NCI-H510A (cell line): ENCODE measurements around the gene DPH7.
A peak's percentile ranks its signal among the peaks of the same experiment; 100 is the strongest.
"Not testable (repeated sequence)": the region's sequence is repeated elsewhere in the genome, so short reads cannot be mapped to it uniquely, and the experiment has no call there.

ENCODE experiments used
- DNase-seq: peaks from one replicate; lab custom pipeline; 2025; lab: John Stamatoyannopoulos, UW

Gene DPH7

GRCh38 chr9:137580209-137580953 lies 1.7 kb upstream of the DPH7 start:
- no peak for DNase-seq

- no peak for DNase-seq
These were observed 507 bp upstream of the DPH7 start for GRCh38 chr9:137579259-137579604.

GRCh38 chr9:137575716-137576411 lies 2.9 kb downstream of the DPH7 start:
- no peak for DNase-seq

DNA sequence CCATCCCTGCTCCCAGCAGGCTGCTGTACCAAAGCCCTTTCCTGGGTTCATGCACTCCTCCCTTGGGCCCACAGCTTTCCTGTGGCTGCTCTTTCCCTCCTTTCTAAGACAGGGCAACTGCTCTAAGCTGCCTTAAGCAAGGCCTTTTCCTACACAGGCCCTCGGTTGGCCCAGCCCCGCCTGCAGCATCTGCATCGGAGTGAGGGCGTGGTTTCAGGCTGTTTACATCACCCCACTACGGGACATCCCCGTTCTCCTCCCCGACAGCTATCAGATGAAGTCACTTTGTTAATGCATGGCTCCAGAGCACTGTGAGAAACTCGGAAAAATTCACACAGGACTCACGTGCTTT lies 3.4 kb downstream of the DPH7 start:
- no peak for DNase-seq

GRCh38 chr9:137574192-137574591 lies 4.5 kb downstream of the DPH7 start:
- no peak for DNase-seq

GRCh38 chr9:137570566-137570965 lies 8.2 kb downstream of the DPH7 start:
- DNase-seq = no peak

GRCh38 chr9:137569609-137570203 lies 9.0 kb downstream of the DPH7 start:
- no peak for DNase-seq

- not testable (repeated sequence) for DNase-seq
These were observed 10.3 kb downstream of the DPH7 start for GRCh38 chr9:137568445-137568844.

DNA sequence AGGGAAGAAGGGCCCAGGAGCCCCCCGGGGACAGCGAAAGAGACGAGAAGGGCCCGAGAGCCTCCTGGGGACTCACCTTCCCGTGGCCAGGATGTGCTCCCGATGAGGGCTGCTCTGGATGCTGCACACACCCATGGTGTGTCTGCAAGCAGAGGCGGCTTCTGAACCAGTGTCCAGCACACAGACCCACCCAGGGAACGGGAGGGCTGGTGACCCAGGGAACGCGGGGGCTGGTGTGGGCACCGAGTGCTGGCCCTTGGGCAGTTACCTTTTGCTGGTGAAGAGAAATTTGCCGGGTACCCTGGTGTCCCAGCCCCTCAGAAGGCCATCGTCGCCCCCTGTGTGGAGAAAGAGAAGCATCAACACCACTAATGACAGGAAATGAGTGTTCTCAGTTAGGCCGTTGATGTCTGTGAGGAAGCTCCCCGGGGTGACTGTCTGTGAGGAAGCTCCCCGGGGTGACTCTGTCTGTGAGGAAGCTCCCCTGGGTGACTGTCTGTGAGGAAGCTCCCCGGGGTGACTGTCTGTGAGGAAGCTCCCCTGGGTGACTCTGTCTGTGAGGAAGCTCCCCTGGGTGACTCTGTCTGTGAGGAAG lies 13.8 kb downstream of the DPH7 start:
- no peak for DNase-seq

DNA sequence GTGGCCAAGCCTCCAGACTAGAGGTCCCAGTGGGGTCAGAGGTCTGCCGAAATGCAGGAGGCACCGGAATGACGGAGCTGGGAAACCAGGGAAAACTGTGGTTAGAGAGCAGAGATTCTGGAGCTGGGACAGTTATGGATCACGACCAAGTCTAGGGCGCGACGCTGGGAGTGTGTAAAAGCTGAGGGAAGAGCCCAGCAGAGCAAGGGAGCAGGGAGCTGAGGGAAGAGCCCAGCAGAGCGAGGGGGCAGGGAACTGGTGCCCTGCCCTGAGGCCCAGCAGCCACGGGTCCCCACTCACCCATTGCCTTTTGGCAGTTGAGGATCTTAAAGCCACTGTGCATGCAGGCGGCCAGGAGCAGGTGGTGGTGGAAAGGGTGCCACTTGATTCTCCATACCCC lies 14.6 kb downstream of the DPH7 start:
- no peak for DNase-seq

GRCh38 chr9:137558127-137558526 lies 20.6 kb downstream of the DPH7 start:
- DNase-seq = no peak

GRCh38 chr9:137556069-137556838 lies 22.5 kb downstream of the DPH7 start:
- no peak for DNase-seq

GRCh38 chr9:137555179-137555578 lies 23.5 kb downstream of the DPH7 start:
- DNase-seq = no peak

GRCh38 chr9:137554349-137554748 lies 24.4 kb downstream of the DPH7 start:
- DNase-seq = no peak

- not testable (repeated sequence) for DNase-seq
These were observed 25.1 kb downstream of the DPH7 start for GRCh38 chr9:137553654-137554053.

GRCh38 chr9:137552022-137552768 lies 26.5 kb downstream of the DPH7 start:
- no peak for DNase-seq

GRCh38 chr9:137551264-137552021 lies 27.3 kb downstream of the DPH7 start, which contains the start of gene MRPL41:
Gene MRPL41 (plus strand): TSS chr9:137551879. CDS start chr9:137552082, 203 bp downstream.
- DNase-seq = peak; percentile 87

DNA sequence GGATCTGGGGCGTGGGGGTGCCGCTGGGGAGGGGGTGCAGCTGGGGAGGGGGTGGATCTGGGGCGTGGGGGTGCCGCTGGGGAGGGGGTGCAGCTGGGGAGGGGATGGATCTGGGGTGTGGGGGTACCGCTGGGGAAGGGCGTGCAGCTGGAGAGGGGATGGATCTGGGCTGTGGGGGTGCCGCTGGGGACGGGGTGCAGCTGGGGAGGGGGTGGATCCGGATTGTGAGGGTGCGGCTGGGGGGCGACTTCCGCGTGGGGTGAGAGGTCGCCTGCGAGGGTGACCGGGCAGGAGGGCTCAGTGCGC lies 27.8 kb downstream of the DPH7 start:
- not testable (repeated sequence) for DNase-seq

GRCh38 chr9:137550231-137550621 lies 28.5 kb downstream of the DPH7 start, which contains the start of gene PNPLA7:
Gene PNPLA7 (minus strand): TSS chr9:137550402. CDS start chr9:137550197, 205 bp downstream.
- DNase-seq = peak; percentile 85

- DNase-seq = no peak
These were observed 30.8 kb downstream of the DPH7 start for GRCh38 chr9:137547687-137548543.
